RKO (cell line): ENCODE measurements around the gene TRIM46.
"Not testable (repeated sequence)": the region's sequence is repeated elsewhere in the genome, so short reads cannot be mapped to it uniquely, and the experiment has no call there.

ENCODE experiments used
- DNase-seq: peaks from one replicate; pipeline ENCODE4 v3.0.0-alpha.2; 2016; ENCODE audit warnings: low spot score

TRIM46 gene

GRCh38 chr1:155205035-155205434 is 31.4 kb downstream of the TRIM46 start:
- no peak for DNase-seq

GRCh38 chr1:155205969-155206593 is 32.4 kb downstream of the TRIM46 start:
- no peak for DNase-seq

- DNase-seq, result peak; percentile 82
These were observed 33.5 kb downstream of the TRIM46 start for GRCh38 chr1:155206891-155207805.

GRCh38 chr1:155207806-155208540 is 34.3 kb downstream of the TRIM46 start, which contains the start of gene THBS3:
TSS of gene THBS3 (minus strand) at chr1:155207897. CDS start at chr1:155207876, 21 bp downstream.
- no peak for DNase-seq

- DNase-seq, result peak; percentile 86
These were observed 35.1 kb downstream of the TRIM46 start, which contains the start of gene MTX1 for GRCh38 chr1:155208541-155209311. TSS of gene MTX1 (plus strand) at chr1:155208695. CDS start at chr1:155208805, 110 bp downstream.

GRCh38 chr1:155209312-155209721 is 35.7 kb downstream of the TRIM46 start:
- DNase-seq, result no peak

- no peak for DNase-seq
These were observed 36.9 kb downstream of the TRIM46 start for GRCh38 chr1:155210314-155211104.

GRCh38 chr1:155211381-155212050 is 37.9 kb downstream of the TRIM46 start:
- DNase-seq, result not testable (repeated sequence)

- DNase-seq, result not testable (repeated sequence)
These were observed 38.4 kb downstream of the TRIM46 start for GRCh38 chr1:155212051-155212440.

GRCh38 chr1:155214702-155215101 is 41.1 kb downstream of the TRIM46 start:
- DNase-seq, result not testable (repeated sequence)

- peak; percentile 60 for DNase-seq
These were observed 45.4 kb downstream of the TRIM46 start for GRCh38 chr1:155218854-155219591.

- no peak for DNase-seq
These were observed 46.0 kb downstream of the TRIM46 start for GRCh38 chr1:155219592-155220031.

- not testable (repeated sequence) for DNase-seq
These were observed 46.7 kb downstream of the TRIM46 start for GRCh38 chr1:155220211-155220965.

GRCh38 chr1:155223047-155223446 is 49.4 kb downstream of the TRIM46 start:
- no peak for DNase-seq

GRCh38 chr1:155225404-155225759 is 51.7 kb downstream of the TRIM46 start:
- DNase-seq, result not testable (repeated sequence)

GRCh38 chr1:155226188-155226909 is 52.7 kb downstream of the TRIM46 start:
- peak; percentile 90 for DNase-seq

- DNase-seq, result peak; percentile 80
These were observed 53.2 kb downstream of the TRIM46 start for GRCh38 chr1:155226910-155227260.
